ENCODE data around the gene PTGFRN.

- TF ChIP-seq ZNF274 (IDR thresholded peaks at IDR 0.05; ENCODE audit: low read depth, low read length) = no peak
- no peak for TF ChIP-seq SUZ12 (IDR thresholded peaks at IDR 0.05; ENCODE audit: extremely low read depth, insufficient read depth, insufficient read length)
Observed at GRCh38 chr1:117010310-117010969, 100.7 kb downstream of the PTGFRN start.
